NCI-H1436 treated with DMSO at 0.1 percent for 48 hours (cell line): ENCODE data around the gene SSTR3.
"Not testable (repeated sequence)": the region's sequence is repeated elsewhere in the genome, so short reads cannot be mapped to it uniquely, and the experiment has no call there.

Source experiments
- DNase-seq: peaks from one replicate; lab custom pipeline; 2025; lab: John Stamatoyannopoulos, UW

The SSTR3 gene

GRCh38 chr22:37181681-37182080 lies 30.6 kb downstream of the SSTR3 start:
- DNase-seq: no peak

DNA sequence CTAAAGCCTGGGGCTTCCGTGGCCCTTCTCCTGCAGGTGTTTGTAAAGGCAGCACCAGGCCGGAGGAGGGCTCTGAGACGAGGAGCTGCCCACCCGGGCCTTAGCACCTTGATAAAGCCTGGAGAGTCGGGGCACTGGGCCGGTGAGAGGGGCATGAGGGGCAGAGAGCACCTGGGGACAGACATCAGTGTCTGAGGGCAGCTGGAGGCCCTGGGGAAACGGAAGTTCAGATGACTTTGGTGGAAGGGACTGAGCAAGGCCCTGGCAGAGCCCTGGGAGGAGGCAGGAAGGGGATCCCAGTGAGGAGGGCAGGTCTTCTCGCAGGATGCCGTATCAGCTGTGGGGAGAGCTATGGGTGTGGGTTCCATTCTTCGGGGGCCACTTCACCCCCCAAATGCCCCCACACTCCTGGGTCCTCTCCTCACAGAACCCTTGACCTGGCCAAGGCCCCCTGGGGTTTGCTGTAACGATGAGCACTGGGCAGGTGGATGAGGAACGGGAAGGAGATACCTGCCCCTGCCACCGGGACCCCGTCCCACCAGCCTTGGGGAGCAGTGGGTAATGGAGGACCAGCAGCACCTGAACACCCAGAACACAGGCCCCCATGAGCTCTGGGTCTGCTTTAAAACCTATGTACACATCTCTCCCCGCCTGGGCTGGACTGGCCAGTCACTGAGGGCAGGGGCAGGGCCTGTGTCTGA lies 31.6 kb downstream of the SSTR3 start:
- DNase-seq: no peak

DNA sequence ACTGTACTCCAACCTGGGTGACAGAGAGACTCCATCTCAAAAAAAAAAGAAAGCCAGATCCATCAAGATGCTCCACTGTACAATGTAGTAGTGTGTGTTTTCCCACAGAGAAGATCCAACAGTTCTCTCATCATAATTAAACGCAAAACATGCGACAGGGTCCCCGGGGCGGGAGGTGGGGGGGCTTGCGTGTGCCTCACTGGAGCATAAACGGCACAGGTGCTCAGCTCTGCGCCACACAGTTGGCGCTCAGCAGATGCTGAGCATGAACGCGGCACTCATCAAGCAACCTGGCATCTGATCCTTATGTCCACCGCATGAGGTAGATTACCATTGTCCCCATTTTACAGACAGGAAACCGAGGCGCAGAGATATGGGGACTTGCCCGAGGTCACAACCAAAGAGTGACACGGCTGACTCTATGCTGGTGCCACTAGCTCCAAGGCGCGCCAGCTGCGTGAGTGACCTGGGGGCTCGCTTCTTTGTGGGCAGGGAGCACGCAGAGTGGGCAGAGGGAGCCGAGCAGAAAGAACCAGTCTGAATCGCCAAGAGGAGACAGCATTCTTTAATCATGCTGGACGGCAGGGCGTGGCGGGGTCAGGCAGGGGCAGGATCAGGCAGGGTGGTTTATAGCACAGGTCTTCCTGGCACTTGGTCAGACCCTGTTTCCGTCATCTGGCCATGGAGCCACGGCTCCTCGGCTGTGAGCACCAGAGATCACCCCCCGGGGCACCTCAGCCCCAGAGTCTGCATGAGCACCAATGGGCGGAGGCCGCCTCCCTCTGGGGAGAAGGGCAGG lies 32.5 kb downstream of the SSTR3 start:
- no peak for DNase-seq

GRCh38 chr22:37179126-37179470 lies 33.2 kb downstream of the SSTR3 start:
- no peak for DNase-seq

- DNase-seq: no peak
Observed at GRCh38 chr22:37178350-37179125, 33.7 kb downstream of the SSTR3 start.

DNA sequence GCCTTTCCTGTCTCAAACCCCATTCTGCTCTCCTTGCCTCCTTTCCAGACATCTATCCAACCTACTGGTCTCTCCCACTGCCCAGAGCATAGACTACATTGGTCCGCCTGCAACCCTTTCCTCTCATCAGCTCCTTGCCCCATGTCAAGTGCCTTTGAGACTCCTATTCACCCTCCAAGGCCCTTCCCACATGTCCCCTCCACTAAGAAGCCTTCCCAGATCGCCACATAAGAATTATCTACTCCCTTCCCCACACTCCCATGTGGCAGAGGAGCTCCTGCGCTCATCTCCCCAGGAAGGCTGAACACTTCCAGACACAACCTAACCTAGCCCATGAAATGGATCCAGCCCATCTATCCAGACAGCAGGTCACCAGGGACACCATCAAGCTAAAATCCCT lies 34.5 kb downstream of the SSTR3 start:
- DNase-seq: no peak

DNA sequence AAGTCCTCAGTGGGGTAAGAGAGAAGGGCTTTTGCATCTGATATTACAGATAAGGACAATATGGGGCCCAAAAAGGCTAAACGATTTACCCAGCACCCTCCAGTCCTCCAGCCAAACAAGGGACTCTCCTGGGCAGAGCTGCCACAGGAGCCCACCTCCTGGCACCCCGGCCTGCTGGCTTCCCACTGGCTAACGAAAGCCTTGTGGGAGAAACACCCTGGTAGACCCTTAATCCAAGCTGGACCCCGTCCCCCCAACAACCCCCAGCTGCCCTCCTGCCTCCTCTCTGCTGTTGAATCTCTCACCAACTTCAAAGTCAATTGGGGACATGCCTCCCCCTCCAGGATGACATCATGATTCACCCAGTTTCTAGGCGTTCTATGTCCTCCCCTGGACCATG lies 35.1 kb downstream of the SSTR3 start:
- no peak for DNase-seq

DNA sequence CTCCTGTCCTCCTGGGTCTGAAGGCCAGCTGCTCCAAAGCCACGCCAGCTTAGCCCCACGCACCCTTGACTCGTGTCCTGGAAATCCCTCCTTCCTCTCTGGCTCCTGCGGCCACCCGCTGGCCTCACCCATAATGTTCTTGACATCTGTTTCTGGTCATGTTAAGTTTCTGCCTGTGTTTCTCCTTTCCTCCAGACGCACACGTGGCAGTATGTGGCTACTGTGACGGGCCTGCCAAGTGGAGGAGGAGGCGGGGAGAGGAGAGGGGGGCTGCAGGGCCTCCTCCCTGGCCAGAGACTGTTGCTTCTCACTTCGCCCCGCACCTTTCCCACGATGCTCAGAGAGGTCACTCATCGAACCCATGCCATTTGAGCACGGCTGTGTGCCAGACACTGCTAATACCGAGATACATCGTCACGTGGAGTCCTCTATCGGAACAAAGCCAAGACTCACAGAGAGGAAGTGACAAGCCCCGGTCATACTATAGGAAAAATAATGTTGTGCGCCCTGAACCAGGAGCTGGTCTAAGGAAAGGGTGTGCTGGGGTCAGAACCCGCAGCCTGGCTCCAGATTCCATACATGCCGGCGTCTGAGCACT lies 35.7 kb downstream of the SSTR3 start:
- DNase-seq: no peak

- DNase-seq: no peak
Observed at GRCh38 chr22:37175414-37176281, 36.6 kb downstream of the SSTR3 start.

GRCh38 chr22:37174964-37175363 lies 37.3 kb downstream of the SSTR3 start:
- DNase-seq: no peak

DNA sequence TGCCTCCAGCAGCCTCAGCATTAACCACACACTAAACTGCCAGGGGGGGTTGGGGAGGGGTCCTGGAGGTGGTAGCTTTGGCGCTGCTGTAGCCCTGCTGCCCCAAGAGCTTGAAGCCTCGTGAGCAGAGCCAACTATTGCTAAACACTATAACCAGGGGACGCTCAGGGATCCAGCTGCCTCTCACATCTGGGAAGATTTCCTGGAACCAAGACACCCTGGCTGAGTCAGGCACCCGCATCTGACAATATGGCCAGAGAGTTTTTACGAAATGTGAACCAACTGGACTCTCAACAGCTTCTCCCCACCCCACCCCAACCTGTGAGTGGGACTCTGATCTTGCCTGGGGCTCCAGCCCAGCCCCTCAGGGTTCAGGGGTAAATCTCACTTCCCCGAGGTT lies 38.6 kb downstream of the SSTR3 start:
- DNase-seq: no peak

- no peak for DNase-seq
Observed at GRCh38 chr22:37172266-37173245, 39.7 kb downstream of the SSTR3 start.

- DNase-seq: no peak
Observed at GRCh38 chr22:37171662-37172061, 40.6 kb downstream of the SSTR3 start.

DNA sequence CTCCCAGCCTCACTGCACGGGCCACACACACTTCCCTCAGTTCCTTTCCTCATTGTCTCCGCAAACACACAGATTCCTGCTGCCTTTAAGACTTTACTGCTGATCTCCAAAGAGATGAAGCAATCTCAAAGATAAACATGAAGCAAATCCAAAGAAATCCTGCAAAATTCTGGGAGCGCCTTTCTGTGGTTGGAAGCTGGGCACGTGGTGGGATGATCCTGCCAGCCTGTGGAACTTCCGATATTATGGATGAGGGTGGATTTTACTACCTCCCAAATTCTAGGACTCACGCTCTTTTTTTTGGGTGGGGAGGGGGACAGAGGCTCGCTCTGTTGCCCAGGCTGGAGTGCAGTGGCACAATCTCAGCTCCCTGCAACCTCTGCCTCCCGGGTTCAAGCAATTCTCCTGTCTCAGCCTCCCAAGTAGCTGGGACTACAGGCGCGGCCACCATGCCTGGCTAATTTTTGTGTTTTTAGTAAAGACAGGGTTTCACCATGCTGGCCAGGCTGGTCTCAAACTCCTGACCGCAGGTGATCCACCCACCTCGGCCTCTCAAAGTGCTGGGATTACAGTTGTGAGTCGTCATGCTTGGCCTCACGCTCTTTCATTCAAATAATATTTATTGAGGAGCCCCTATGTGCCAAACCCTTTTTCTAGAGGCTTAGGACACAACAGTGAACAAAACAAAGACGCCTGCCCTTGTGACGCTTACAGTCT lies 41.4 kb downstream of the SSTR3 start:
- not testable (repeated sequence) for DNase-seq

DNA sequence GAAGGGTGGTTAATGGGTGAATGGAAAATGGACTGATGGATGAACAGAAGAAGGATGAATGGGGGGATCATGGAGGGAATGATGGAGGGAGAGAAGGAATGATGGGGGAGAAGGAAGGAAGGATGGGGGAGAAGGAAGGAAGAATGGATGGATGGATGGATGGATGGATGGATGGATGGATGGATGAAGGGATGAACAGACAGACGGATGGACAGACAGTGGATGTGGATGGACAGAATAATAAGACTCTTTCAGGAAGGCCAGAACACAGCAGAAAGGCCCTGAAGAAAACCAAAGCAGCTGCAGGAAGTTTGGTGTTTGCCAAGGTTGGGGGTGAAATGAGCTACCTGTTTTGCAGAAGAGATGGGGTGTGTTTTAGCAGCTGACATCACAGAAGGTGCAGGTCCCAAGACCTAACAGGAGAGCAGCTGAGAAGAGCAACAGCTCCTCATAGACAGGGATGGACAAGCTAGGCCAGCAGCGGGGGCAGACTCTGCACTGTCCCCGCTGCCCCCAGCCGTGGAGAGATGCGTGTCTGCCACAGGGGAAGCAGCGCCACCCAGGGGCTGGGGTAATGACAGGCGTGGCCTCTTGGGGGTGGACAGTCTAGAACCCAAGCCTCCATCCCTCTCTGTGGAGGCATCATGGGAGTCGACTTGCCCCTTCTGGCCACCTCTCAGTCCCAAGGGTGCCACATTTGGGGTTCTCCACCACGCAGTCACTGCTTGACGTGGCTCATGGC lies 42.2 kb downstream of the SSTR3 start:
- DNase-seq: no peak

DNA sequence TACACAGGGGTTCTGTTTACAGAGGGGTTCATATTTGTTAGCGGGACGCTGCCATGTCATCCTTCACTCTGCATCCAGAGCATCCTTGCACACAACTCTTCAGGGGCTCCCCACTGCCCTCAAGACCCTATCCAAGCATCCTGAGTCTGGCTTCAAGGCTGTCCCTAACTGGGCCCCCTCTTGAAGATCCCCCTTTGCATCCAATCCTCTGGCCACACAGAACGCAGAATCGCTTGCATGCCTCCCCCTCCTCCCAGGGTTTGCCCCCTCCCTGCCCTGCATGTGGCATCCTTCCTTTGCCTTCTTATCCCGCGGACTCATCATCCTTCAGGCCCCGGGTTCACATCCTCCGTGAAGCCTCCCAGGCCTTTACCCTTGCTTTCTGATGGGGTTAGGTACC lies 42.9 kb downstream of the SSTR3 start:
- DNase-seq: no peak

DNA sequence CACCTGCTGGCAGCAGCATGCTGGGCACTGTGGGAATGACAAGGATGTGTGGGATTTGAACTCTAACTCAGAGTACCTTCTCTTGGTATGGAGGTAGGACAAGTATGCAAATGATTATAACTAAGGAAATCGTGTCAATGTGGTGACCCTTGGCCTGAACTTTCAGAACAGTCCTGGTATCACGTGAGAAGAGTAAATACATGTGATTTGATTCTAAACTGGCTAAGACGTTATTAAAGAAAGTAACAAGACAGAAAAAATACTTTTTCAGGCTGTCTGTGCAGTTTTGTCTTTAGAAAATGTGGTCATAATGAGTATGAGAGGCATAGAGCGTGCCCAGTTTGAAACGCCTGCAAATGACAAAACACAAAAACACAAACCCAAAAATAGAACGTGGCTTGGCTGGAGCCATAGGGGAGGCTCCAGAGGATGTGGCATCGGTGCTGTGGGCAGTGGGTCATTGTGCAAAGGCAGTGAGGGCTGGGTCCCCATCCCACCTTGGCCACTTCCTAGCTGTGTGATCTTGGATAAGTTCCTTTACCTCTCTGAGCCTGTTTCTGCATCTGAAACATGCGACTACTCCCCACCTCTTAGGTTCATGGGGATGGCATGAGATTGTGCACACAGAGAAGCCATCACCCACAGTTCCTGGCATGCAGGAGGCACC lies 44.2 kb downstream of the SSTR3 start:
- DNase-seq: no peak
